C1 segment of cervical spinal cord (tissue), 14 donors: ENCODE measurements around the gene BRD1.

Experiments used
- DNase-seq, 14 donors: peaks; one replicate each; lab custom pipeline; 2025; lab: John Stamatoyannopoulos, UW

Gene BRD1

GRCh38 chr22:49827271-49827852 is 311 bp downstream of the BRD1 start:
- DNase-seq, result peak in 1 of 14 donors; percentile 11

DNA sequence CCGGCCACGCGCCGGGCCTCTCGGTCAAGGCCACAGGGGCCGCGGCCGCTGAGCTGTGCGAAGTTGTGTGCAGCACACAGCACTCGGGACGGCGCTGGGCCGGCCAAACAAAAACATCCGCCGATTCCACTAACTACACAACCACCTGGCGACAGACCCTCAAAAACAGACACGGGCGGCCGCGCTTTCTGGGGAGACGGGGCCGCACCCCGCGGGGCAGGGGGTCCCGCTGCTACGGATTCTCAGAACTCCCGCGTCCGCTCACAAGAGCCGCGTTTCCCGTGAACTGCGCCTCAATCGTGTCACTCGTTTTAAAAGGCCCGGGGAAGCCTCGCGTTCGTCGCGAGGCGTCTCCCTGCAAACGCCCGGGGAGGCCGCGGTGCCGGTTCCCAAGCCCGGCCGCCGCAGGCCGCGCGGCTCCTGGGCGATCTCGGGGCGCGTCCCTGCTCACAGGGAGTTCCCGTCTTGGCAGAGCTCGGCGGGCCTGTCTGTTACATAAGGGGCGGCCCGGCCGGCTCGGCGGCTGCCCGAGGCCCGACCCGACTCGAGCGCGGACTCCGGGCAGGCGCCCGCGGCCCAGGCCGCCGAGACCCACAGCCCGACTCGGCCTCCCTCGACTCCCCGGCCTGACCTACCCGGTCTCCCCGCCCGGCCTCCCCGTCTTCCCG is 936 bp downstream of the BRD1 start:
- peak in 6 of 14 donors; percentile 6 to 47 (median 30) for DNase-seq

- no peak for DNase-seq
Measured at GRCh38 chr22:49825944-49826602, 1.6 kb downstream of the BRD1 start.

GRCh38 chr22:49825436-49825835 is 2.2 kb downstream of the BRD1 start:
- DNase-seq, result no peak

DNA sequence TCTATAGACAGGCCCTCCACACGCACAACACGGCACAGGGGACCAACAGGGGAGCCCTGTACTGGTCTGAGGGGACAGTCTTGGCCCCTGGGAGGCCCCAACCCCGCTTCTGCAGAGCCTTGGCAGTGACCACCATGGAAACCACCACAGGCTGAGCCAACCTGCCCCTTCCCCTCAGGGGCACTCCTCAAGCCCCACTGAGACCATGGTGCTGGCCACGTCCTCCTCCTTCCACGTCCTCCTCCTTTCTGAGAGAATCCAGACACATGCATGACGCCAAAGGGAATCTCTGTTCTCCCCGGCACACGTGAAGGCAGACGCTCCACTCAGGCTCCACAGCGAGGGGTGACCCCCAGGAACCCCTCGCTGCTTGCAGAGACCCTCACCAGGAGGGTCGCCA is 2.7 kb downstream of the BRD1 start:
- DNase-seq, result no peak

DNA sequence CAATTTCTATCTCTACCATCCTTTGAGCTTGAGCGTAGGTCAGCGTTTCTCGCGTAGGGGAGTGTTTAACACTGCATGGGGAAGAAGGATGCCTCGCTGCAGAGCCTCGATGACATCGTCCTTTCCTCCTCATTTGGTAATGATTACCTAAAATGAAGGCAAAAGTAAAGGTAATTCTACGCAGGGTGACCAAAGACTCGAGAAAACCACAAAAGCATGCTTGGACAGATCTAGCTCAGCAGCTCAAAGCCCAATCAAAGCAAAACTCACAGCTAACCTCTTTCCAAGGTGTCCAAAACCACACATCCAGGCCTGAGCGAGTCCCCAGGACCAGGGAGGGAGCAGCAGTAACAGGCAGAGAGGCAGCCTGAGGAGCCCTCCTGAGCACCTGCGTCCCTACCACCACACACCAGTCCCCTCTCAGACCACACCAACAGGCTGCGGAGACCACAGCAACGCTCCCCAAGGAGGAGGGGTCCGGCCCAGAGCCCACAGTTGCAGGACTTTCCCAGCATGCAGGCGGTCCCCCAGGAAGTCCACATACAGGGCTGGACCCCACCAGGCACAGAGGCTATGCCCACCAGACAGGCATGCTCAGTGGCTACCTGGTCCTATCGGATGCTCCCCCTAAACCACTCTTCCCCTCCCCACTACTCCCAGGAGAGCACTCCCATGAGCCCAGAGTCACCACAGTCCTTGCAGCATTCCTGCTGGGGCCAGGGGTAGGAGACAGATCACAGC is 3.3 kb downstream of the BRD1 start:
- DNase-seq, result no peak

DNA sequence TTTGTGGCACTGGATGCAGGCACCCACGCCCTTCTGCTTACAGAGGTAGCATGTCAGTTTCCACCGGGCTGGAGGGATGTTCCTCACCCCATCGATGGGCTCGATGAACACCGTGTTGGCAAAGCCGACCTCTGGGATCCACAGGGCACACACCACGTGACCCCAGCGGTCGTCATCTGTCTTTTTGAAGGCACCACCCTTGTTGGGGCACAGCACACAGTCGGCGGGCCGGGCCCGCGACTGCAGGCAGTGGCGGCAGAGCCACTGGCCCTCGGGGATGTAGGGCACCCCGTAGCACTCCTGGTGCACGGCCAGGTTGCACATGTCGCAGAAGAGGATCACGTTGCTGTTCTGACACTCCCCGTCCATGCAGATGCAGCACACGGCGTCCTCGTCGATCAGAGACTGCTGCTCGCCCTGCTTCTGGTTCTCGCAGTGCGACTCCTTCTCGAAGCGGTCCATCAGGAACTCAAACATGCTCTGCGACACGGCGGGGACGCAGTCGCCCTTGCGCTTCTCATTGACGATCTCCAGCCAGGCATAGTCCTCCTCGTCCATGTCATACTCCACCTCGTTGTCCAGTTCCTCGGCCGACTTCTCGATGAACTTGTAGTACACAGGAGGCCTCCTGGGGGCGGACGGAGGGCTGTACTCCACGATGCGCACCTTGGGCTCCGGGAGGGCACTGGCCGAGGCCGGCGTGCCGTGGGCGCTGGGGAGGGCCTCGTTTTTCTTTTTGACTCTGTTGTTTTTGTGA is 4.2 kb downstream of the BRD1 start:
- DNase-seq, result no peak

GRCh38 chr22:49821741-49822140 is 5.9 kb downstream of the BRD1 start:
- DNase-seq, result peak in 1 of 14 donors; percentile 21

DNA sequence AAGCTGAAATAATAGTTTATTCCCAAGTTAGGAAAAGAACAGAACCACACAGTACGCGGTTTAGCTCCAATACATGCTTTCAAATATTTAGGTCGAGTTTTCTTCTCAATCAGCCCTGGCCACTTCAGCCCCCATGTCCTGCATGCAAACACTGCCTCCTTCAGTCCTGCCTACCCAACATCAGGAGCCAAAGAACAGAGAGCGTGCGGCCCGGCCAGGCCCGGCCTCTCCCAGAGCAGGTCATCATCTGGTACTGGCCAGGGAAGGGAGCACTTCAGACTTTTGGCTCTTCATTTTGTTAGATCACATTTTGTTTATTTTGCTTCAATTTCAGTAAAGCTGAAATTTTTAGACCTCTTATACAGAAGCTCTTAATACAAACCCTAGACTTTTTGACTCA is 6.7 kb downstream of the BRD1 start:
- peak in 2 of 14 donors; percentile 19 to 26 for DNase-seq

DNA sequence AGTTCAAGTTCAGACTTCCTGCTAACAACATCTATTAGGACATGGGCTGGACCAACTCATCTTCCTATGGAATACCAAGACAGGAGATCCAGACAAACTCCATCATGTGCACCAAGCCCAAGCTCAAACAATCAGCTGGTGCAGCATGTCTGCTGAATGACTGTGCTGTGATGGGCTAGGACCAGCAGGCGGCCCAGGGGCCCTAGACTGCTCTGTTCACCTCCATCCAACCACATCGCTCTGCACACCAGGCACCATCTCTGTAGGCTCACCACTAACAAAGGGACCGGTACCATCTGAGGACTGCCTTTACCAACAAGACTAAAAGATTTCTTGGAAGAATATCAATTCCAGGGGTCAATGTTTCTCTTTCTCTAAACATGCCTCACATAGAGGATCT is 10.3 kb downstream of the BRD1 start:
- no peak for DNase-seq

DNA sequence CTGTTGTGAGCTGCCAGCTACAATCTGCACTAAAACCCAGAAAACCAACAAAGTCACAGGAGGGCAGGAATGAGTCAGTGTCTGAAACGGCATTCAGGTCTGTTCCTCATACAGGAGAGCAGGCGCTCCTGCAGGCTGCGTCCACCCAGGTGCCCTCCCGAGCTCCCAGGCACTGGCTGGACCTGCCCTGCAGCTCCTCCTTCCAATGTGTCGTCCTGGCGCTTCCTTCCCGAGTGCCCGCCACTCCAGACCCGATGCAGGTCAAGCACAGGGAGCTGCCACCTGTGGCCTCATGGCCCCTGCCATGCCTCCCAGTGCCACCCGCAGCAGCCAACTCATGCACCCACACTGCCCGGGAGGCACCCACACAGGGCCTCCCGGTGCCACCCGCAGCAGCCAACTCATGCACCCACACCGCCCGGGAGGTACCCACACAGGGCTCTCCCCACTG is 12.0 kb downstream of the BRD1 start:
- DNase-seq, result peak in 1 of 14 donors; percentile 53

DNA sequence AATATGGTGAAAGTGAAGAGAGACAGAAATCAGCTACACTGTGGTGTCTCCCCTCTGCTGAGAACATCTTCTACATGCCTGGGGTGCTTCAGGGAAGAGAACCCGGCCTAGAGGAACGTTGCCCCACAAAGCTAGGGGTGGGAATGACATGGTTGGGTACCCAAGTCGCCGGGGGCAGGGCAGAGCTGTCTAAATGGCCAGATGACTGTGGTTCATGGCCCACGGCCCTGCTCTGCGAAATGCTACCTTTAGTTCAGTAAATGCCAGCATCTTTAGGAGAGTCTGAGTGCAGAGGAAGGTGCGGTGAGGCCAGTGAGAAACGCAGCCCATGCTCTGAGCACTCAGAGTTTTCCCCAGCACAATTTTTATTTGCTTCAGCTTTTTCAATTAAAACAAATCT is 12.8 kb downstream of the BRD1 start:
- DNase-seq, result no peak

DNA sequence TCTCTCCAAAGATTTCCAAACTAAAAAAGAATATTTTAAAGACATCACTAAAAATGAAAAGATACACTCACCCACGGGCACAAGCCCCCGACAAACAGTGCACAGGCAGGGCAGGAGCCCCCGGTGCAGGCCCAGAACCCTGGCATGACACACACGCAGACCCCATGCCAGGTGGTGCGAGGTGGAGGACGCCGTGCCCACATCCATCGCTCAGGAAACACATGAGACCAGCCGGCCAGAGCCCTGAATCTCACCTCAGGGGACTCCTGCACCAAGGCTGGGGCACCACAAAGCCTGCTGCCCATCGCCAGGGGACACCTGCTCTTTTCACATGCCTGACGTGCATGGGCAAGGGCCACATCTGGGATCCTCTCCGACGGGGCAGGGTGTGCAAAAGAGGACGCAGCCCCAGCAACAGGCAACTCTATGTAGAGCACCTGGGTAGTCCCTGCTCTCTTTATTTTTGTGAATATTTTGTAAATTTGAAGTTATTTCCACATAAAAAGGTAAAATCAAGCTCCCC is 13.4 kb downstream of the BRD1 start:
- no peak for DNase-seq

- DNase-seq, result no peak
Measured at GRCh38 chr22:49812838-49813237, 14.8 kb downstream of the BRD1 start.

GRCh38 chr22:49811020-49811791 is 16.5 kb downstream of the BRD1 start:
- DNase-seq, result no peak

DNA sequence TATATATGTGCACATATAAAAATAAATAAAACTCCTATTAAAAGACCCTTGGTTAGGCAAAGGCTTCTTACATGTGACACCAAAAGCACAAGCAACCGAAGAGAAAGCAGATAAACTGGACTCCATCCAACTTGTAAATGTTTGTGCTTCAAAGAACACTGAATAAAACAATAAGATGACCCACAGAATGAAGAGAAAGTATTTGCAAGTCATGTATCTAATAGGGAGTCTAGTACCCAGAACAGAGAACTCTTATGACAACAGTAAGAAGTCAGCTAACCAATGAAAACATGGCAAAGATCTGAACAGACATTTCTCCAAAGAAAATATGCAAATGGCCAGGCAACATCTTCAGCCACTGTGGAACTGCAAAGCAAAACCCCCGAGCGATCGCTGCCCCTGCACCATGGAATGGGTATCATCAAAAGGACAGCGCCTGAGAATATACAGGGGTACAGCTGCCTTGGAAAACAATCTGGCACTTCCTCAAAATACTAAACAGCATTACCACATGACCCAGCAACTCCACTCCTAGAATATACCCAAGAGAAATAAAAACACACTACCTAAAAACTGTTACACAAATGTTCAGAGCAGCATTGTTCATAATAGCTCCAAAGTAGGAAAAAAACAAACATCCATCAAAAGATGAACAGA is 17.2 kb downstream of the BRD1 start:
- no peak for DNase-seq

- no peak for DNase-seq
Measured at GRCh38 chr22:49807780-49808708, 19.6 kb downstream of the BRD1 start.

DNA sequence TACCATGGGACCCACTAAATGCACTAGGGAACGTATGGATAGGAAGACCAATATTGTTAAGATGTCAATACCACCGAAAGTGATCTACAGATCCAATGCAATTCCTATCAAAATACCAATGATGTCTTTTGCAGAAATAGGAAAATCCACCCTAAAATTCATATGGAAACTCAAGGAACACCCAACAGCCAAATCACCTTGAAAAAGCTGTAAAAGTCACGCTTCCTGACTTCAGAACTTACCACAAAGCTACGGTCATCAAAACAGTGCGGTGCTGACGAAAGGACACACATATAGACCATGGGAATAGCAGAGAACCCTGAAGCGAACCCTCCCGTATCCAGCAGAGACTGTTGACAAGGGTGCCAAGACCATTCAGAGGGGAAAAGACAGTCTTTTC is 20.5 kb downstream of the BRD1 start:
- no peak for DNase-seq
